ENCODE data around the gene FRMD3.

FRMD3 gene

GRCh38 chr9:83284746-83285145 lies 253.5 kb downstream of the FRMD3 start:
- DNase-seq (ENCODE audit: low read depth in 2 of 2), result no peak

DNA sequence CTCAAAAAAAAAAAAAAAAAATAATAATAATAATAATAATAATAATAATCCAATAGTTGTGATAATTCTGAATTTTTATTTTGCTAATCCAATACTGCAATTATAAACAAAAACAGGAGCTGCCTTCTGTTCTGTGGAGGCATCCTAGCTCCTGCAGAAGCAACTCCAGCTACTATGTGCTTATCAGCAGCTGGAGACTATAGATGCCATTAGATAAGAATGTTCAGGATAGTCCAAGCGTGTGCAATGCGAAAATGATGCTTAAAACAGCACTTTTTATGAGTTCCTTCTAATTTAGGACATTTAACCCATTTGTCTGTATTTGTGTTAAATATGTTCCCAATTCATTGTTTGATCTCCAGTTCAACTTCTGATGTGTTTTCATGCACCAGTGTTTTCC lies 254.7 kb downstream of the FRMD3 start:
- no peak for DNase-seq (ENCODE audit: low read depth in 2 of 2)

DNA sequence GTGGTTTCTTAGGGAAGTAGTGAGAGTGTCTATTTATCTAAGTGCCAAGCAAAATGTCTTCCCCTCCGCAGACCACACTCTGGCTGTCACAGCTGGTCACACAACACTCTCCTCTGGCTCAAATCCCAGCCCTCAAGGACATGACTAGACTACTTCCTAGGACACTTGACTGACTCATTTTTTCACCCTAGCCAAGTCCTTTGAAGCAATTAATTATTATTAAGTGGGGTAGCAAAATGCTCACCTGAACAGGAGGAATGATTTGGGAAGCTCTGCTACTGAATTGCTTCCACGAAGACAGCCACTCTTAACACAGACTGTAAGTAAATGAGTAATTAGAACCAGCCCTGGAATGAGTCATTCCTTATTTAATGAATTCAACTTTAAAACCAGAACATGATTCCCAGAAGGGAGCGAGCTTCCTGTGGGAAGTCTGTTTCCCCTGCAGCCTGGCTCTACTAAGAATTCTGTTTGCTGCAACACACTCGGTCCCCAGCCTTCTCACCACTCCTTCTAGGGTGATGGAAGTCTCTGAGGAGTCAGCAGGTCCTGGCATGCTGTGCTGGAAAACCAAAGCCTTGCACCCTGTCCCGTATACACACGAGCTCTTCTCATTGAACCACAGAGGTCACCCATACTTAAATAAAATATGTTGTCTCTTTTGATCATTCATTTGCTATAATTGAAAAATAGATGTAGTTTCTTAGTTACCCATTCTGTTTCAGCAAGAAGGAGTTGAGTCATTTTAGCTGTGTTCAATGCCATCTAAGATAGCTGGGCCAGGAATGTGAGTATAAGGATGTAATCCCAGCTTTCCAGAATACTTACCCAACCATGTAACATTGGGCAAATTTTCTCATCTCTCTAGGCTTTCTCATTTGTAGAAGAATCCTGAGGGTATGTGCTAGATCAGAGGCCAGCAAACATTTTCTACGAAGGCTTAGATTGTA lies 256.6 kb downstream of the FRMD3 start:
- DNase-seq (ENCODE audit: low read depth in 2 of 2), result no peak

- DNase-seq (ENCODE audit: low read depth in 2 of 2), result no peak
Measured at GRCh38 chr9:83280790-83281189, 257.4 kb downstream of the FRMD3 start.

GRCh38 chr9:83280268-83280667 lies 257.9 kb downstream of the FRMD3 start:
- no peak for DNase-seq (ENCODE audit: low read depth in 2 of 2)

DNA sequence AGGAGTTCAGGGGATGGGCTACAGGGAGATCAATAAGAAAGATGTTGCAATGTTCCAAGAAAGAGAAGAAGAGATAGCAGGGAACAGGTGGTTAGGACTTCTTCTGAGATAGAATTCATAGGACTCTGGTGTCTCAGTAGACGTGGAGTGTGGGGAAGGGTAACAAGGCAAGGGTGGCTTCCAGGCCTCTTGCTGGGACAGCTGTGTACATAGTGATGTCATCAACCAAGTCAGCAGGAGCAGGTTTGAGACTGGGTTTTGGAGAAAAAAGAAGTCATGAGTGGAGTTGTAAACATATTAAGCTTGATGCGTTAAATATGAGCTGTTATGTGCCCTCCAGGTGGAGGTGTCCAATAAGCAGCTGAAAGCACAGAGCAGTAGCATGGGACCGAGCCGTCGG lies 263.4 kb downstream of the FRMD3 start:
- no peak for DNase-seq (ENCODE audit: low read depth in 2 of 2)

DNA sequence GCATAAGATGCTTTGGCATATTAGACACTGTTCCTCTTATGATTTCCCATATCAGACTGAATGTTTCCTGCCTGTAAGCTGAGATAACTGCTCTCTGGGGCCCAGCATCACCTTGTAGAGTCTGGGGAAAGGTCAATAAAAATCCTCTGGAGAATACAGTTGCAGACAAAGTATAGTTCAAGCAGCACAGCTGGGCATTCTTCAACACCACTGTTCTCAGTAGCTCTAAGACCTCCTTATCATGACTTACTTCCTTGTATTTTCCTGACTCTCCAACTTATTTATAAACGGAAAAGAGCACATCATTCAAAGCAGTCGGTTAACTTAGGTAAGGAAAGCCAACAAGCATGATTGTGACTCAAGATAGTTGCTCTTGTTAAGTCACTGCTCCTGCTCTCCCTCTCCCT lies 266.5 kb downstream of the FRMD3 start:
- no peak for DNase-seq (ENCODE audit: low read depth in 2 of 2)

GRCh38 chr9:83270116-83270515 lies 268.1 kb downstream of the FRMD3 start:
- no peak for DNase-seq (ENCODE audit: low read depth in 2 of 2)

DNA sequence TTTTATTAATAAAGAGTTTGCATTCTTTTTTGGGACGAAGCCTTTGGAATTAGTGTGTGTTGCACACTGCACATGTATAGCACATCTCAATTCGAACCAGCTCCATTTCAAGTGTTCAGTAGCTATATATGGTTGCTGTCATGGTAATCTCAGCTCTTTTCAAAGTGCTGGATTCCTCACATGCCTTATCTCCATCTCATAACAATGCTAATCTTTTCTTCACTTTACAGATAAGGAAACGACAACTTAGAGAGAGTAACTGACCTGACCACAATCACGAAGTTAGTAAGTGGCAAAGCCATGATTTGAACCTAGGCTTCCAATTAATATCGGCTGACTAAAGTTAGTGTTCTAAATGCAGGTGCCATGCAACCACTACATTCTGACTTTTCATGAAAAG lies 270.5 kb downstream of the FRMD3 start:
- DNase-seq (ENCODE audit: low read depth in 2 of 2), result no peak

GRCh38 chr9:83266666-83267496 lies 271.3 kb downstream of the FRMD3 start:
- DNase-seq (ENCODE audit: low read depth in 2 of 2), result no peak

DNA sequence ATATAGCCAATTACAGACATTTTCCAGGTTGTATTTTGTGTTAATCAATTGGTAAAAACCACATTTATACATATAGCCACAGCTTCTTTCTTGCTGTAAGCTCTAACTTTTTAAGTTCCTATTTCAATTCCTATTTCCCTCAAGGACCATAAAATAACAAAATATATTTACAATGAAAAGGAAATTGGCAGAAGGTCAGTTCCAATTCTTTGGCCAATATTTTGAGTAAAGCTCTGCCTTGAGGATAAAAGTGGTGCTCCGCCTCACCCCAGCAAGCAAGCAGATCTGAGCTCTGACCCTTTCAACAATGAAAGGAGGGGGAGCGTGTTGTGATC lies 271.9 kb downstream of the FRMD3 start:
- no peak for DNase-seq (ENCODE audit: low read depth in 2 of 2)

DNA sequence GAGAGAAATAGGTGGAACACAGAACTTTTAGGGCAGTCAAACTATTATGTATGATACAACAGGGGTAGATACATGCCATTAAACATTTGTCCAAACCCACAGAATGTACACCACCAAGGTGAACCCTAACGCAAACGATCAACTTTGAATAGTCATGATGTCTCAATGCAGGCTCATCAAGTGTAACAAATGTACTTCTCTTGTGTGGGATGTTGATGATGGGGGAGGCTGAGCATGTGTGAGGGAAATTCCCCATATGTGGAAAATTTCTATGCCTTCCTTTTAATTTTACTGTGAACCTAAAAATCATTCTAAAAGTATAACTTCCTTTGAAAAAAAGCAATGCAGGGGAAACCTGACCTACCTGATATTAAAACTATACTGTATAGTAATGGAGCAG lies 273.9 kb downstream of the FRMD3 start:
- DNase-seq (ENCODE audit: low read depth in 2 of 2), result no peak

GRCh38 chr9:83259558-83259957 lies 278.6 kb downstream of the FRMD3 start:
- DNase-seq (ENCODE audit: low read depth in 2 of 2), result no peak

- no peak for DNase-seq (ENCODE audit: low read depth in 2 of 2)
Measured at GRCh38 chr9:83257937-83258891, 280.0 kb downstream of the FRMD3 start.

DNA sequence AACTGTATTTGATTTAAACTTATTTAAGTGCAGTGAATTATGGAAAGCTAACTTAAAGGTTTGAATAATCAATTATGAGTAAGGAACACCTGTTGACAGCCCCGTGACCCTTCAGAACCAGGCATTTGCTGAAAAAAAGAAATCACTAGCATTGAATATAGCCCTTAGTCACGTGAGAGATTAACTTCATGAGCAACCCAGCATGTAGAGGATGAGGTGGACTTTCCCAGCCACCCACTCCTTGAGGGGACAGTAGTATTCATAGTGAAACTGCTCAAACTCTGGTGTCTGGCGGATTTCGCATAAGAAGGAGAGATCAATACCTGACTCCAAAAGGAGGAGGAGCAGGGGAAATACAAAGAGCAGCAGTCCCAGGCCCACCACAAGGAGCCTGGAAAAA lies 290.5 kb downstream of the FRMD3 start:
- DNase-seq (ENCODE audit: low read depth in 2 of 2), result no peak

- no peak for DNase-seq (ENCODE audit: low read depth in 2 of 2)
Measured at GRCh38 chr9:83245979-83246659, 292.1 kb downstream of the FRMD3 start.

DNA sequence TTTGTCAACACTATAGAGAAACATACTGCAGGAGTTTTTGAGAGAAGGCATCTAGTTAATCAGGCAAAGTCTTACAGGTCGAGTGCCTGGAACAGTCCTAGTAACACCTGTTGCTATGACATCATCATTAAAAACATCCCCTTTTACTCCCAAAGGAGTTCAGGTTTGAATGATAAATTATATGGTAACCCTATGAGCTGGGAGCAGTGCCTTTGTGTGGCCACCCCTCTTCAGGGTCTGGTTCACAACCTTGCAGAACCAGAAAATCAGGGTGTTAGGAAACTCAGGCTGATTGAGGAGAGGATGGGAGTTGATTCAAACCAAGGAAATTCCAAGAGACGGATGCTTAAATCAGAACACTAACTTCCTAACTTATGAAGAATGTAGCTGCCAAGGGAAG lies 296.1 kb downstream of the FRMD3 start:
- no peak for DNase-seq (ENCODE audit: low read depth in 2 of 2)

- no peak for DNase-seq (ENCODE audit: low read depth in 2 of 2)
Measured at GRCh38 chr9:83240671-83241070, 297.5 kb downstream of the FRMD3 start.

GRCh38 chr9:83239747-83240146 lies 298.5 kb downstream of the FRMD3 start:
- no peak for DNase-seq (ENCODE audit: low read depth in 2 of 2)

DNA sequence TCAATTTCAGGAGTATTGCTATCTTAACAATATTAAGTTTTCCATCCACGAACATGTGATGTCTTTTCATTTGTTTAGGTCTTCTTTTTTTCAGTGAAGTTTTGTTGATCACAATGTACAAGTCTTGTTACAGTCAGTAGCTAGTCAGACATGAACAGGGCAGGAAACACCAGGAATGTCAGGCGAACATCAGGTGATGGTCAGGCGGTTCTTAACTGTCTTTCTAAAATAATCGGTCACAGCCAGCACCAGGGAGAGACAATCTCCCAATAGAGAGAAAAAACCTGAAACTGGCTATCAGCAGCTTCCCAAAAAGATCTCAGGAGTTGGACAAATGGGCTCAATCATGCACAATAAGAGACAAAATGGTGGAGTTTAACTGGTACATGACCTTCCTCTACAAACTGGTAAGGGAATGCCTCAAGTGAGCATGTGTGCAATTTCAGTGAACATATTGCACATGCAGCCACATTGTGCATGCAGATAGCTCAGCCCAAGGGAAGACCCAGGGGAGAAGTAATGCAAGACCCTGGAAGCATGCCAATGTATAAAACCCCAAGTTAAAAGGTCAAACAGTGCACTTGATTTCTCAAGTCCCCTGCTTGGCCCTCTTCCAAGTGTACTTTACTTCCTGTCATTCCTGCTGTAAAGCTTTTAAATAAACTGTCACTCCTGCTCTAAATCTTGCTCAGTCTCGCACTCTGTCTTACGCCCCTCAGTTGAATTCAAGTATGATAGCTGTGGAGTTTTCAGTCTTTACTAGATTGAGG lies 299.1 kb downstream of the FRMD3 start:
- no peak for DNase-seq (ENCODE audit: low read depth in 2 of 2)
